ENCODE results near the gene MYMX. TPM values are rescaled to one million over a fixed set of nuclear protein-coding genes. Genes with fewer than 3 reads are reported as not detected.

The MYMX gene
- total RNA-seq, 2 experiments from 2014 or later = not detected

DNA sequence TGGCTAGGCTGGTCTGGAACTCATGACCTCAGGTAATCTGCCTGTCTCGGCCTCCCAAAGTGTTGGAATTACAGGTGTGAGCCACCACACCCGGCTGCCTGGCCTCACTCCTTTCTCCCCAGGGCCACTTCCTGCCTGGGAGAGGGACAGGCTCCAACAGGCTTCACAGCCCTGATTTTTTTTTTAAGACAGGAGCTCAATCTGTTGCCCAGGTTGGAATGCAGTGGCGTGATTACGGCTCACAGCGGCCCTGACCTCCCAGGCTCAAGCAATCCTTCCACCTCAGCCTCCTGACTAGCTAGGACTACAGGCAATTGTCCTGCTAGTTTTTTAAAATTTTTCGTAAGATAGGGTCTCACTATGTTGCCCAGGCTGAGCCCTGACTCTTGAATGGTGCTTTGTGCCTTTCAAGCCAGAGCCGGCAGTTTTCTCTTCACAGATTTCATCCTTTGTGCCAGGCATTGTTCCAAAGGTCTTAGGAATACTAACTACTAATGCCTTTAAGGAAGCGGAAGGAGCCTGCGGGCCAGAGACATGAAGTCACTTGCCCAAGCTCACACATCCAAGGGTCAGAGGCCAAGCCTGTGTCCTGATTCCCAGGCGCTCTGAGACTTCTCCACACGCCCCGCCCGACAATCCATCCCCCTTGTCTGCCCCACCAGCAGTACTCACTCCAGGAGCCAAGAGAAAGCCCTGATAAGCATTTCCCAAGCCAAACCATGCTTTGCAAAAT, 38.9 kb upstream of the MYMX start:
- TF ChIP-seq, protein P1, sequence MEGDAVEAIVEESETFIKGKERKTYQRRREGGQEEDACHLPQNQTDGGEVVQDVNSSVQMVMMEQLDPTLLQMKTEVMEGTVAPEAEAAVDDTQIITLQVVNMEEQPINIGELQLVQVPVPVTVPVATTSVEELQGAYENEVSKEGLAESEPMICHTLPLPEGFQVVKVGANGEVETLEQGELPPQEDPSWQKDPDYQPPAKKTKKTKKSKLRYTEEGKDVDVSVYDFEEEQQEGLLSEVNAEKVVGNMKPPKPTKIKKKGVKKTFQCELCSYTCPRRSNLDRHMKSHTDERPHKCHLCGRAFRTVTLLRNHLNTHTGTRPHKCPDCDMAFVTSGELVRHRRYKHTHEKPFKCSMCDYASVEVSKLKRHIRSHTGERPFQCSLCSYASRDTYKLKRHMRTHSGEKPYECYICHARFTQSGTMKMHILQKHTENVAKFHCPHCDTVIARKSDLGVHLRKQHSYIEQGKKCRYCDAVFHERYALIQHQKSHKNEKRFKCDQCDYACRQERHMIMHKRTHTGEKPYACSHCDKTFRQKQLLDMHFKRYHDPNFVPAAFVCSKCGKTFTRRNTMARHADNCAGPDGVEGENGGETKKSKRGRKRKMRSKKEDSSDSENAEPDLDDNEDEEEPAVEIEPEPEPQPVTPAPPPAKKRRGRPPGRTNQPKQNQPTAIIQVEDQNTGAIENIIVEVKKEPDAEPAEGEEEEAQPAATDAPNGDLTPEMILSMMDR (IDR thresholded peaks at IDR 0.05) = no peak
- intact Hi-C loops (cut with micrococcal nuclease) = no loop called here
- Mint-ChIP-seq H3K4me3 (peak overlapping the region; percentile 43), H3K9me3 (no peaks in the 10 kb centered on the region), H3K27me3 (no peaks in the 10 kb centered on the region), H3K4me1 (ENCODE audit: low read depth) (peaks cover 16% of the 10 kb centered on the region), H3K36me3 (ENCODE audit: low read depth) (no peaks in the 10 kb centered on the region), H3K27ac (no peak overlapping the region)
- ChIA-PET CTCF (interaction anchor here (1.0 to 1.3 kb wide), 3 partner anchors 12 to 60 kb away, joined by 3 to 6 read pairs (median 4); no protein-coding TSS in a partner anchor), POLR2A (interaction anchor here (0.6 to 3.1 kb wide), 4 partner anchors 12 to 405 kb away, joined by 3 to 17 read pairs (median 4); partner anchors contain the start of gene HSP90AB1)
- DNase-seq (no peak), ATAC-seq (no peak)

DNA sequence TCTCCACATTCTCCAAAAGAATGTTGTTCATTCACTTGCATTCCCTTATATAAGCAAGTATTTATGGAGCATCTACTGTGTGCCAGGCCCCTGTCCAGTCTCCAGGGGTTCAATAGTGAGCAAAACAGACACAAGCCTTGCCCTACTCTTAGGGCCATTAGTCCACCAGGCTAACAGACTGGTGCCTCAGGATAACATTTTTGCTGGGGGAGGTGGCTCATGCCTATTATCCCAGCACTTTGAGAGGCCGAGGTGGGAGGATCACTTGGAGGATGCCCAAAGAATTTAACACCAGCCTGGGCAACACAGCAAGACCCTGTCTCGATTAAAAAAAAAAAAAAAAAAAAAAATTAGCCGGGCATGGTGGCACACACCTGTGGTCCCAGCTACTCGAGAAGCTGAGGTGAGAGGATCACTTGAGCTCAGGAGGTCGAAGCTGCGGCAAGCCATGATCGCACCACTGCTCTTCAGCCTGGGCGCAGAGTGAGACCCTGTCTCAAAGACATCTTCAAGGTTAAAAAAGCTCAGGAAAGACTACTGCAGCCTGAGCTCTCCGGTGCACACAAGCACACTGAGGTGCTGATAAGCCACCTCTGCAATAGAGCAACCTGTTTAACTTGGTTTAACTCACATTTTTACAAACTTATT, 38.2 kb upstream of the MYMX start:
- Mint-ChIP-seq H3K27ac (no peak overlapping the region), H3K27me3 (no peaks in the 10 kb centered on the region), H3K36me3 (ENCODE audit: low read depth) (no peaks in the 10 kb centered on the region), H3K4me3 (no peak overlapping the region), H3K4me1 (ENCODE audit: low read depth) (peaks cover 14% of the 10 kb centered on the region), H3K9me3 (no peaks in the 10 kb centered on the region)
- POLR2A ChIA-PET = interaction anchor here (0.9 to 3.1 kb wide), 2 partner anchors 69 to 406 kb away, joined by 3 to 17 read pairs; partner anchors contain the start of gene HSP90AB1
- DNase-seq (no peak), ATAC-seq (no peak)
- intact Hi-C loops (cut with micrococcal nuclease) = no loop called here
- CTCF ChIA-PET = interaction anchor here (0.9 to 1.1 kb wide), 2 partner anchors 12 to 35 kb away, joined by 3 read pairs; no protein-coding TSS in a partner anchor
- TF ChIP-seq, protein P1 (IDR thresholded peaks at IDR 0.05) = no peak

GRCh38 chr6:44179072-44179536, 37.6 kb upstream of the MYMX start:
- intact Hi-C loops (cut with micrococcal nuclease) = no loop called here
- no peaks in the 10 kb centered on the region for H3K36me3 Mint-ChIP-seq (ENCODE audit: low read depth)
- TF ChIP-seq, protein P1 (IDR thresholded peaks at IDR 0.05) = no peak
- no peak overlapping the region for H3K27ac Mint-ChIP-seq
- no peak overlapping the region for H3K4me3 Mint-ChIP-seq
- POLR2A ChIA-PET = no interaction called here
- ATAC-seq (no peak), DNase-seq (no peak)
- H3K27me3 Mint-ChIP-seq = no peaks in the 10 kb centered on the region
- H3K4me1 Mint-ChIP-seq (ENCODE audit: low read depth) = peaks cover 12% of the 10 kb centered on the region
- CTCF ChIA-PET = interaction anchor here (0.9 kb wide), 1 partner anchor 12 kb away, joined by 3 read pairs; no protein-coding TSS in a partner anchor
- no peaks in the 10 kb centered on the region for H3K9me3 Mint-ChIP-seq

GRCh38 chr6:44179648-44180047, 37.1 kb upstream of the MYMX start:
- Mint-ChIP-seq H3K36me3 (ENCODE audit: low read depth) (no peaks in the 10 kb centered on the region), H3K4me3 (no peak overlapping the region), H3K4me1 (ENCODE audit: low read depth) (peaks cover 12% of the 10 kb centered on the region), H3K27ac (no peak overlapping the region), H3K9me3 (no peaks in the 10 kb centered on the region), H3K27me3 (no peaks in the 10 kb centered on the region)
- POLR2A ChIA-PET = interaction anchor here (1.2 kb wide), 1 partner anchor 67 kb away, joined by 10 read pairs; the partner anchor contains the start of gene HSP90AB1
- DNase-seq = no peak
- intact Hi-C loops (cut with micrococcal nuclease) = no loop called here
- CTCF ChIA-PET = interaction anchor here (0.9 kb wide), 1 partner anchor 11 kb away, joined by 3 read pairs; no protein-coding TSS in a partner anchor
- no peak for ATAC-seq
- TF ChIP-seq, protein P1 (IDR thresholded peaks at IDR 0.05) = no peak
